HepG2 (cell line): ENCODE measurements around the gene RECQL5. TPM values are rescaled to one million over a fixed set of nuclear protein-coding genes. Genes with fewer than 3 reads are reported as not detected.

Experiments
- ATAC-seq: fragments of 200-7000 bp; cut with Tn5 transposase; 3 replicates; pipeline ENCODE4 v1.9.1; 2020; ENCODE audit warnings: mild to moderate bottlenecking, moderate library complexity
- BruUV-seq: library from RNA; stranded (reverse); fragments of 400-500 nt; replicated peaks from 2 replicates; lab custom pipeline; 2021; lab: Mats Ljungman, UMichigan
- CTCF ChIA-PET: fragments of 300-600 bp; formaldehyde crosslinking; extraction: SDS; loops from one replicate; lab custom pipeline; 2021; ENCODE audit warnings: low total read pairs, inconsistent platforms, low intra/inter-chr PET ratio; lab: Yijun Ruan, JAX
- POLR2A ChIA-PET: fragments of 350-600 bp; sonication (Branson Sonifier 250); formaldehyde crosslinking; loops from one replicate; lab custom pipeline; 2020; ENCODE audit warnings: antibody characterized with exemption, inconsistent platforms; lab: Yijun Ruan, JAX
- DNase-seq: peaks from one replicate; pipeline ENCODE4 v3.0.0-alpha.2; 2015; ENCODE audit warnings: low spot score
- FAIRE-seq: peaks from 3 replicates; lab custom pipeline; 2011; peaks lifted over from hg19 to GRCh38; lab: Jason Lieb, UNC
- H2AFZ ChIP-seq: one replicate; pipeline ENCODE4 v1.6.1; 2011; ENCODE audit warnings: low read length, inconsistent platforms
- H3K27ac ChIP-seq: fragments of 300-600 bp; 3 replicates; pipeline ENCODE4 v1.8.0; 2011; ENCODE audit warnings: mixed run types, mild to moderate bottlenecking, mixed read lengths, low read length, inconsistent platforms; ENCODE audit not compliant: insufficient read depth; ENCODE audit errors: extremely low read length
- H3K27me3 ChIP-seq, 2 experiments: fragments of 200-600 bp in 1 of 2; 2 replicates in 1 of 2; 3 replicates in 1 of 2; pipeline versions ENCODE4 v1.6.0 to v1.8.0; 2011; ENCODE audit warnings: low read length in 2 of 2, mild to moderate bottlenecking in 2 of 2, moderate library complexity in 2 of 2, inconsistent platforms in 1 of 2; ENCODE audit not compliant: insufficient read depth in 2 of 2, control insufficient read depth in 1 of 2
- H3K36me3 ChIP-seq, 2 experiments: fragments of 200-600 bp in 1 of 2; replicated peaks in 1 of 2; 2 replicates in 1 of 2; 3 replicates in 1 of 2; pipeline versions ENCODE4 v1.5.1 to v1.8.0; 2011; ENCODE audit warnings: low read length in 2 of 2, inconsistent platforms in 1 of 2; ENCODE audit not compliant: insufficient read depth in 2 of 2, control insufficient read depth in 1 of 2
- H3K4me1 ChIP-seq: 2 replicates; pipeline ENCODE4 v1.5.1; 2012; ENCODE audit warnings: low read length, inconsistent platforms; ENCODE audit not compliant: insufficient read depth
- H3K4me2 ChIP-seq: 2 replicates; pipeline ENCODE4 v1.6.0; 2011; ENCODE audit warnings: low read depth, low read length, inconsistent platforms
- H3K4me3 ChIP-seq, 3 experiments: fragments of 200-600 bp in 1 of 3; sonication (generic), shearing (Covaris generic) in 1 of 3; replicated peaks in 1 of 3; 2 replicates each; pipeline ENCODE4 v1.5.1; 2011 to 2016; ENCODE audit warnings: low read length in 3 of 3, inconsistent platforms in 2 of 3, low read depth in 2 of 3, mild to moderate bottlenecking in 2 of 3, control low read depth in 1 of 3, mixed read lengths in 1 of 3; ENCODE audit not compliant: insufficient read depth in 1 of 3
- H3K79me2 ChIP-seq: one replicate; pipeline ENCODE4 v1.6.1; 2011; ENCODE audit warnings: low read length, inconsistent platforms; ENCODE audit not compliant: insufficient read depth
- H3K9ac ChIP-seq: 2 replicates; pipeline ENCODE4 v1.6.0; 2011; ENCODE audit warnings: mild to moderate bottlenecking, low read depth, low read length, inconsistent platforms; ENCODE audit not compliant: insufficient read depth
- H3K9me3 ChIP-seq: 2 replicates; pipeline ENCODE4 v1.5.1; 2012; ENCODE audit warnings: mild to moderate bottlenecking, low read length
- H4K20me1 ChIP-seq: 2 replicates; pipeline ENCODE4 v1.6.0; 2011; ENCODE audit warnings: inconsistent platforms, mild to moderate bottlenecking, low read length, moderate library complexity; ENCODE audit not compliant: insufficient read depth
- ARNTL ChIP-seq: sonication (generic); formaldehyde crosslinking; IDR thresholded peaks from 2 replicates; pipeline ENCODE4 v1.4.0; 2020; ENCODE audit warnings: mild to moderate bottlenecking, missing genetic modification reagents
- ATF7-NPFF ChIP-seq: sonication (generic); formaldehyde crosslinking; IDR thresholded peaks from 2 replicates; pipeline ENCODE4 v1.8.1; 2023; ENCODE audit warnings: mild to moderate bottlenecking, low read depth, missing genetic modification reagents, moderate library complexity
- IKZF4 ChIP-seq: sonication (generic); formaldehyde crosslinking; IDR thresholded peaks from 2 replicates; pipeline ENCODE4 v1.5.1; 2020; ENCODE audit warnings: borderline replicate concordance, mild to moderate bottlenecking, low read depth, missing genetic modification reagents; ENCODE audit errors: not compliant biosample characterization
- ISL2 ChIP-seq: sonication (generic); formaldehyde crosslinking; IDR thresholded peaks from 2 replicates; pipeline ENCODE4 v1.5.0; 2020; ENCODE audit warnings: missing genetic modification reagents
- RCOR2 ChIP-seq: IDR thresholded peaks from 2 replicates; pipeline ENCODE4 v1.6.1; 2016; ENCODE audit warnings: missing biosample characterization, missing genetic modification reagents
- TARDBP ChIP-seq: sonication (generic); formaldehyde crosslinking; IDR thresholded peaks from 2 replicates; pipeline ENCODE4 v1.8.0; 2022; ENCODE audit warnings: mild to moderate bottlenecking, missing genetic modification reagents
- YY1 ChIP-seq: IDR thresholded peaks from 2 replicates; pipeline ENCODE4 v1.6.1; 2011; ENCODE audit warnings: low read length, low read depth, moderate library complexity, mild to moderate bottlenecking; ENCODE audit not compliant: insufficient read depth, insufficient replicate concordance
- ZNF605 ChIP-seq: sonication (generic); formaldehyde crosslinking; IDR thresholded peaks from 2 replicates; pipeline ENCODE4 v1.8.0; 2022; ENCODE audit warnings: mild to moderate bottlenecking, missing genetic modification reagents
- ZNF629 ChIP-seq: sonication (generic); formaldehyde crosslinking; conservative IDR thresholded peaks from 2 replicates; pipeline ENCODE4 v1.5.0; 2020; ENCODE audit warnings: missing genetic modification reagents
- ZNF672 ChIP-seq: sonication (generic); formaldehyde crosslinking; IDR thresholded peaks from 2 replicates; pipeline ENCODE4 v1.8.1; 2022; ENCODE audit warnings: missing genetic modification reagents
- WGBS: methylation state at CpG from one replicate; pipeline ENCODE4 v1.1.6; 2017; ENCODE audit warnings: low lambda C conversion rate; 5-methylcytosine and 5-hydroxymethylcytosine counted together
- in situ Hi-C: cut with HindIII; loops from 2 replicates; pipeline ENCODE4 v1.10.0; 2017; ENCODE audit warnings: low pct_unique_long_range_greater_than_20kb; ENCODE audit not compliant: extremely low pct_ligation_motif_present
- intact Hi-C: fragments of 100-400 bp; cut with micrococcal nuclease; formaldehyde crosslinking; loops from one replicate; pipeline ENCODE4 v1.10.0; 2022; ENCODE audit not compliant: unreplicated experiment
- polyA plus RNA-seq, 8 experiments: library from polyadenylated mRNA; depleted of rRNA in 3 of 8; stranded (reverse) in 7 of 8; unstranded in 1 of 8; fragments of >200 nt; fragmentation: Illumina TruSeq in 4 of 8; extraction: Trizol in 4 of 8; gene quantifications; 2 replicates each; pipeline versions ENCODE4 v1.2.1 to v1.2.3, GENCODE V29; 2011 to 2016; ENCODE audit warnings: low read depth in 4 of 8, missing spikeins in 1 of 8, mixed read lengths in 1 of 8; ENCODE audit not compliant: insufficient read depth in 1 of 8
- total RNA-seq, 5 experiments: library from RNA; depleted of rRNA; stranded (reverse); fragments of >200 nt; fragmentation: Illumina TruSeq; extraction: Trizol; gene quantifications; 2 replicates each; pipeline ENCODE4 v1.2.3, GENCODE V29; 2016; ENCODE audit warnings: low read depth in 1 of 5
- TF ChIP-seq, protein P1 (sequence below): conservative IDR thresholded peaks from 2 replicates; pipeline ENCODE4 v1.6.1; 2018; ENCODE audit warnings: missing genetic modification reagents
- TF ChIP-seq, protein P2 (sequence below): sonication (generic); formaldehyde crosslinking; IDR thresholded peaks from 2 replicates; pipeline ENCODE4 v1.8.0; 2022; ENCODE audit warnings: low read depth, missing genetic modification reagents
- TF ChIP-seq, protein P3 (sequence below): sonication (generic); formaldehyde crosslinking; IDR thresholded peaks from 2 replicates; pipeline ENCODE4 v1.8.0; 2022; ENCODE audit warnings: missing genetic modification reagents, mild to moderate bottlenecking, moderate library complexity, borderline replicate concordance

The RECQL5 gene
- total and polyA plus RNA-seq, 2 of the 13 experiments (the other 11 are each of a cell fraction or from before 2014, with no cell fraction given) = 27.7 to 32.0 TPM

DNA sequence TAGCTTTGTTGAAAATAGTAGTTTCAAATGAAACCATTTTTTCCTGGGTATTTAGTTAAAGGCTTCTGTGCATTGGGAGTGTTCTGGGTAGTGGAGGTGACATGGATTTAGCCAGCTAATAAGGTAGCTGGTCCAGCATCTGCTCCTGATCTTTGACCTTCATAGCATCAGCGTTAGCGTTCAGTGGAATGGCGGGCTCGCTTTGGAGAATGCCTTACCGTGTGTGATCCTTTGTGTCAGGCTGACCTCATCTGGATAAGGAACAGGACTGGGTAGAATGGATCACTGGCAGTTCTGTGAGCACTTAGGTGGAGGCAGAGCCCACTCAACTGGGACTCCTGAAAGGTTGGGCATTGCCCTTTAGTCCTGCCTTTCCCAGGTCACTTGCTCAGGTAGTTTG is 3.9 kb upstream of the RECQL5 start:
- Histone ChIP-seq H2AFZ (no peak overlapping the region), H4K20me1 (peaks cover 6% of the 10 kb centered on the region; the same call in 1 of the 2 replicates), H3K79me2 (peaks cover 66% of the 10 kb centered on the region), H3K4me2 (no peak overlapping the region), H3K27me3 (peaks cover 0 to 5% of the 10 kb centered on the region in 2 experiments; a peak in 1 of 5 replicates), H3K9ac (no peak overlapping the region), H3K36me3 (peaks cover 17 to 57% of the 10 kb centered on the region in 2 experiments), H3K9me3 (no peaks in the 10 kb centered on the region), H3K4me1 (peaks cover 30% of the 10 kb centered on the region), H3K4me3 (no peak overlapping the region), H3K27ac (no peak overlapping the region)
- ATAC-seq = no peak
- POLR2A ChIA-PET = no interaction called here
- no peak for FAIRE-seq
- CTCF ChIA-PET = no interaction called here
- in situ Hi-C loops = no loop called here
- no TSS peak for BruUV-seq
- no peak for TF ChIP-seq YY1
- no peak for TF ChIP-seq TARDBP (CRISPR knock-in tag)
- no peak for TF ChIP-seq IKZF4 (CRISPR knock-in tag)
- TF ChIP-seq RCOR2 = no peak
- TF ChIP-seq, protein P1, sequence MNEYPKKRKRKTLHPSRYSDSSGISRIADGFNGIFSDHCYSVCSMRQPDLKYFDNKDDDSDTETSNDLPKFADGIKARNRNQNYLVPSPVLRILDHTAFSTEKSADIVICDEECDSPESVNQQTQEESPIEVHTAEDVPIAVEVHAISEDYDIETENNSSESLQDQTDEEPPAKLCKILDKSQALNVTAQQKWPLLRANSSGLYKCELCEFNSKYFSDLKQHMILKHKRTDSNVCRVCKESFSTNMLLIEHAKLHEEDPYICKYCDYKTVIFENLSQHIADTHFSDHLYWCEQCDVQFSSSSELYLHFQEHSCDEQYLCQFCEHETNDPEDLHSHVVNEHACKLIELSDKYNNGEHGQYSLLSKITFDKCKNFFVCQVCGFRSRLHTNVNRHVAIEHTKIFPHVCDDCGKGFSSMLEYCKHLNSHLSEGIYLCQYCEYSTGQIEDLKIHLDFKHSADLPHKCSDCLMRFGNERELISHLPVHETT = no peak
- TF ChIP-seq ATF7-NPFF (CRISPR knock-in tag) = no peak
- TF ChIP-seq ARNTL = no peak
- TF ChIP-seq ZNF605 = no peak
- TF ChIP-seq, protein P2, sequence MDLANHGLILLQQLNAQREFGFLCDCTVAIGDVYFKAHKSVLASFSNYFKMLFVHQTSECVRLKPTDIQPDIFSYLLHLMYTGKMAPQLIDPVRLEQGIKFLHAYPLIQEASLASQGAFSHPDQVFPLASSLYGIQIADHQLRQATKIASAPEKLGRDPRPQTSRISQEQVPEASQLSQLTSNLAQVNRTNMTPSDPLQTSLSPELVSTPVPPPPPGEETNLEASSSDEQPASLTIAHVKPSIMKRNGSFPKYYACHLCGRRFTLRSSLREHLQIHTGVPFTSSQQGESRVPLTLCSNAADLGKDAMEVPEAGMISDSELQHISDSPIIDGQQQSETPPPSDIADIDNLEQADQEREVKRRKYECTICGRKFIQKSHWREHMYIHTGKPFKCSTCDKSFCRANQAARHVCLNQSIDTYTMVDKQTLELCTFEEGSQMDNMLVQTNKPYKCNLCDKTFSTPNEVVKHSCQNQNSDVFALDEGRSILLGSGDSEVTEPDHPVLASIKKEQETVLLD (CRISPR knock-in tag) = no peak
- TF ChIP-seq ZNF629 (CRISPR knock-in tag) = no peak
- TF ChIP-seq ISL2 (CRISPR knock-in tag) = no peak
- TF ChIP-seq ZNF672 (CRISPR knock-in tag) = no peak
- TF ChIP-seq, protein P3, sequence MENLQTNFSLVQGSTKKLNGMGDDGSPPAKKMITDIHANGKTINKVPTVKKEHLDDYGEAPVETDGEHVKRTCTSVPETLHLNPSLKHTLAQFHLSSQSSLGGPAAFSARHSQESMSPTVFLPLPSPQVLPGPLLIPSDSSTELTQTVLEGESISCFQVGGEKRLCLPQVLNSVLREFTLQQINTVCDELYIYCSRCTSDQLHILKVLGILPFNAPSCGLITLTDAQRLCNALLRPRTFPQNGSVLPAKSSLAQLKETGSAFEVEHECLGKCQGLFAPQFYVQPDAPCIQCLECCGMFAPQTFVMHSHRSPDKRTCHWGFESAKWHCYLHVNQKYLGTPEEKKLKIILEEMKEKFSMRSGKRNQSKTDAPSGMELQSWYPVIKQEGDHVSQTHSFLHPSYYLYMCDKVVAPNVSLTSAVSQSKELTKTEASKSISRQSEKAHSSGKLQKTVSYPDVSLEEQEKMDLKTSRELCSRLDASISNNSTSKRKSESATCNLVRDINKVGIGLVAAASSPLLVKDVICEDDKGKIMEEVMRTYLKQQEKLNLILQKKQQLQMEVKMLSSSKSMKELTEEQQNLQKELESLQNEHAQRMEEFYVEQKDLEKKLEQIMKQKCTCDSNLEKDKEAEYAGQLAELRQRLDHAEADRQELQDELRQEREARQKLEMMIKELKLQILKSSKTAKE (CRISPR knock-in tag) = no peak
- intact Hi-C loops = no loop called here
- DNase-seq = no peak
- 89% methylated on average over 5 of the region's 5 CpGs for WGBS
